Kidney glomerular epithelial cell (primary cell): ENCODE results near the gene DHRS3.

Source experiments
- DNase-seq: peaks from one replicate; lab custom pipeline; 2025; lab: John Stamatoyannopoulos, UW

DHRS3 gene

DNA sequence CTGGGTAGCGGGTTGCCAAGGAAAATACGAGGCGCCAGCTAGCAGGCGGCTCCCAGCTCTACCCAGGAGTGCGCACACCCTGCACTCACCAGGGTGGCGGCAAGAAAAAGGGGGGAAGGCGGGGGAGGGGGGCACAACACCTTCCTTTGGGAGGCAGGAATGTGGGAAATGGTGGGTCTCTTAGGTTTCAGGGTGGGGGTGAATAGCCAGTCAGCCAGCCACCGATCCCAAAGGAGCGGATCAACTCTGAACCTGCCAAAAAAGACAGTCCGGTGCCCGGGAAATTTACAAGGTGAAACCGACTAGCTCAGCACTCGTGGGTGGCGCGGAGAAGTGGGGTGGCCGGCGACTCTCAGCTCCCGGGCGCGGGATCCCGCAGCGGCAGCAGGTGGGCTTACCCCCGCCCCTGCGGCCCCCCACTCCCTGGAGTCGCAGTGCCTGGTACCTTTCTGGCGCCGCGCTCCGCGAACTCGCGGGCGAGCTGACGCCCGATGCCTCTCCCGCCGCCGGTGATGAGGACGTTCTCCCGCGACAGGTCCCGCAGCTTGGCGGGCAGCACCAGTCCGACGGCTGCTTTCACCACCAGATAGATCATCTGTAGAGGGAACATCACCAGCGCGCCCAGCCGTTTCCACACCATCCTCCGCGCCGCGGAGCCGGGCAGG, 1.2 kb downstream of the DHRS3 start:
- peak; percentile 14 for DNase-seq

DNA sequence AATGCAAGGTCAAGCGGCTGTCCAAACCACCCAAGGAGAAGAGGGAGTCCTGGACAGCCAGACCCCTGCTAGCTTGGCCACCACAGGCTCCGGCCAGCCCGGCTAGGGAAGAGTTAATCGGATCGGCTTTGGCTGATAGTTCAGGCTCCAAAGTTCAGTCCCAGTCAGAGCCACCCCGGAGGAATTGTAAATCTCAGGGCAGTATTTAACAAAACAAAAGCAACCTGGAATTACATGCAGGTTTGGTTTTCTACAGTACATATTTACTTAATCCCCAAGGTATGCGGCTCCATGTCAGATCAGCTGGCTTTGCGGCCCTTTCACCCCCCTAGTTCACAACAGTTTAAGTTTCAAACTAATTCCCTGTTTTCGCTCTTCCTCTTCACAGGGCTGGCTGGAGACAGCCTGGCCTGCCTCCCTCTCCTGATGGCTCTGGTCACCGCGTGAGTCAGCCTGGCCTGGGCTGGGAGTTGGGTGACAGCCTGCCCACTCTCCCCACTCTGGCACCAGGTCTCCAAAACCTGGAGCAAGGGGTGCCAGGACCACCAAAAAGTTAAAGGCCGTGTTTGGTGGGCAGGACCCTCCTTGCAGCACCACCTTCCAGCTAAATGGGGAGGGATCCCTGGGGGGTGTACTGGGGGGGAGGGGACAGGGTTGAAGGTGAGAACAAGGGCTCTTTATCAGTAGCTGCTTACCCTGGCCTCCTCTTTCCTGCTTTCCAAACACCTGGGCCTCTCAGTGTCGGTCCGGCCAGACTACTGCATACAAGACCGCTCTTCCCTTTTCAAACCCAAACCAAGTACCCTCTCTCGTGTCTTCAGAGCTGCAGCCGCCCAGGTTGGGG, 1.9 kb downstream of the DHRS3 start:
- DNase-seq = peak; percentile 41

DNA sequence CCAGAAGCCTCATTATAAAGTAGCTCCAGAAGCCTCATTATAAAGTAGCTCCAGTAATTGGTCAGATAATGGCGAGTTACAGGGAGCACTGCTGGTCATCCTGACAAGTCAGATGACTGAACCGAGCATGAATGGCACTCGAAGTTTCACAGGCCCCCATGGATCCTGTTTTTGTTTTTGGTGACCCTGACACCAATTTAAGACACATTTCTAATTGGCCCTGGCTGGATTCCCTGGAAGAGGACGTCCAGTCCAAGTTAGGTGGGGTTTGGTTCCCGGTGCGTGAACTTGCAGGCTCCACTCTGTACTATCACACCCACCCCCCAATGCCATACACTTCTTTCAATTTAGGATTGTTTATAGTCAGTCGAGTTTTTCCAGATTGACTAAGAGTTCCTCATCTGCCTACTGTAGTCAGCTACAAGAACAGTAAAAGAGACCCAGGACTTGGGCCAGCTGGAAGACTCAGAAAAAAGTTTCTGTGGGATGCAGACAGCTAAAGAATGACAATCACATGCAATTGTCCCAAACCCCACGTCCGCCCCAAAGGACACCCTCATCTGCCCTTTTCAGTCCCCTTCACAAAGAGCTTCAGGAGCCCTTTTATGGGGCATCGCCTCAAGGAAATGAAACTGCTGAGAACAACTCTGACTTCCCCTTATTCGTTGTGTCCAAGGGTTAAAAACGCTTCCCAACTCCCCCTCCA, 2.7 kb downstream of the DHRS3 start:
- DNase-seq = no peak

DNA sequence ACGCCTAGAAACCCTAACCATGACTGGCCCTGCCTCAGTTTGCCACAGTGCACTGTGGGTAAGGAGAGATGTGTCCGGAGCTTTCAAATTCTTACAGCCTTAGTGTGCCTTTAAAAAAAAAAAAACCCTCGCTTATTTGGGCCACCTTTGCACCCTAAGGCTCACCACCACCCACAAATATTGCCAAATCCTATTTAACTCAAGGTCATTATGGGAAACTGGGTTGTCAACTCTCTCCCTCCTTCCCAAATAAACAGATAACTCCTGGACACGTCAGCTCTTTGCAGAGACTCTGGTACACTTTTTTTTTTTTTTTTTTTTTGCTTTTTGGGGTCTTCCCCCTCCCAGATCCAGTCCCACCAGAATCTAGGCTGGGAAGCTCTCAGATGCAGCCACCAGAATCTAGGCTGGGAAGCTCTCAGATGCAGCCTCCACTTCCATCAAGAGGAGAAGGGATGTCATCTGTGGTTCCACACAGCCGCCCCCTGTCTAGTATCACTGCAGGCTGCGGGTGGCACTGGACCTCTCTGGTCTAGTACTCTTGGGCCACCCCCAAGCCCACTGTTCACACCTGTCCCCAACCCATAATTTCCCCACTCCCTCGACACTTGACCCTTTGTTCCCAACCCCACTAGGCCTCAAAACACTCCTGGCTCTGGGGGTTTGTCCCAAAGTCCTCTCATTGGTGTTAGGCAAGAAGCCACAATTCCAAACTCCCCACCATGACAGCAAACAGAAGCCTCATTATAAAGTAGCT, 3.4 kb downstream of the DHRS3 start:
- no peak for DNase-seq

DNA sequence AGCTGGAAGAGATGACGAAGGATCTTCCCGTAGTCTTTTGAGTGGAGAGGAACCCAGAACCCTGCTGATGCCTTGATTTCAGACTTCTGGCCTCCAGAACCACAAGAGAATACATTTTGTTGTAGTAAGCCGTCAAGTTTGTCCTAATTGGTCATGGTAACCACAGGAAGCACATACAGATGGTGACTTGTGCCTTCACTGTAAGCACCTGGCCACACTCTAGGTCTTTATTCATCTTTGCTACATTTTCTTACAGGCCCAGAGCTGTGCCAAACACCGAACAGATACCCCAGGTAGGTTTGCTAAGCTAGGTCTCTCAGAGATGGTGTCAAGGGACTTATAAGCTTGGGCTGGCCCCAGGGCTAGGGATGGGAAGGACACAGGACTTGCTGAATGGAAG, 4.8 kb downstream of the DHRS3 start:
- DNase-seq = no peak

DNA sequence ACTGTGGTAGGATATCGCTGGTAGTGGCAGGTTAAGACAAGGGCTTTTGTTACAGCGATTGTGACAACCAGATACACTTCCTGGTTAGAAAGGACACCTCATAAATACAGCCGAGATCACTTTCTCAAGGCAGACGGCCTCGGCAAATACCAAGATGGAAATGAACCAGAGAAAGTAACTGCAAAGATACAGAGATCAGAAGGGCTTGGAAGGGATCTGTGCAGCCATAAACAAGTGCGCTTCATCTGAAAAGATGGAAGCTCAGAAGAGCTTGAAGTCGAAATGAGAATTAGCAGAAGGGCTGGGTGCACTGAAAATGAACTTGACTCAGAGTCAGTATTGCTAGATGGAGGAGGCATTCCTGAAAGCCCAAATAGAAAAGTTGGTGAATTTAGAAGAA, 7.1 kb downstream of the DHRS3 start:
- DNase-seq = no peak

DNA sequence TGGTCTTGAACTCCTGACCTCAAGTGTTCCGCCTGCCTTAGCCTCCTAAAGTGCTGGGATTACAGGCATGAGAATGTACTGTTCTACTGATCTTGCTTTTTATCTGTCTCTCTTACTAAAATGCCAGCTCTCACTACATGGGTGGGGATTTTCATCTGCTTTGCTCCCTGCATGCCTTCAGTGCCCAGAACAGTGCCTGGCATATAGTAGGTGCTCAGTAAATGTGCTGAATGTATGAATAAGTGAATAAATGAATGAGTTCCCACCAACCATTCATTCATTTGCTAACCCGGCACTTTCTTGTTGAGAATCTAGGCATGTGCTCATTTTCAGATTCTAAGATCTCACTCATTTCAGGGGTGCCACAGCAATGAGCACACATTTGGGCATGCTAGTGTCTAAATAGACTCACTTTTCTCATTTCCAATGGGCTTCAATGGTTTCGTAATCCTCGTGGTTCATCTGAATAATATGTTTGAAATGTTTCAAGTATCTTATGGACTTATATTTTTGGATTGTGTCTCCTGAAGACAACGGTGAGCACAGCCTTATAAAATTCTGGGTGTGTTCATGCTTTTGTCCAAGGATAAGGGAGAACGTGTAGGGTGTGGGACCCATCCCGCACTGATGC, 7.6 kb downstream of the DHRS3 start:
- DNase-seq = no peak

DNA sequence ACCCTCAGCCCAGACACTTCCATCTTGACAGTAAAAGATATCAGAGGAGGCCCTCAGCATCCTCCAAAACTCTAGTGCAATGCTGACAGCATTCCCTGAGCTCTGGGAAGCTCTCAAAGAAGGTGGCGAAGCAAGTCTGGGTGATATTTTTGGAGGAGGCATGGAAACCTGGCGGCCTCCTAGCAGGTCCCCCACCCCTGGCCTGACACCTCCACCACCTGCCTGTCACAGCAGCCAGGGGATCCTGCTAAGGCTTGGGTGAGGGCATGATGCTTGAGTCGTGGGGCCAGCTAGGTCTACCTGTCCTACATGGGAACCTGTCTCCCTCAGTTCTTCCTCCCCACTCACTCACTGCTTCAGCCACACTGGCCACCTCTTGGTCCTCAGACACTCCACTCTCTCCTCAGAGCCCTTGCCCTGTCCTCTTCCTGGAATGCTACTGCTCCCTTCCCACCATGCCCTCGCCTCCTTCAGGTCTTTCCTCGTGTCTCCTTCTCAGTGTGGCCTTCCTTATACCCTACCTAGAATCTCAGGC, 8.5 kb downstream of the DHRS3 start:
- DNase-seq = no peak

DNA sequence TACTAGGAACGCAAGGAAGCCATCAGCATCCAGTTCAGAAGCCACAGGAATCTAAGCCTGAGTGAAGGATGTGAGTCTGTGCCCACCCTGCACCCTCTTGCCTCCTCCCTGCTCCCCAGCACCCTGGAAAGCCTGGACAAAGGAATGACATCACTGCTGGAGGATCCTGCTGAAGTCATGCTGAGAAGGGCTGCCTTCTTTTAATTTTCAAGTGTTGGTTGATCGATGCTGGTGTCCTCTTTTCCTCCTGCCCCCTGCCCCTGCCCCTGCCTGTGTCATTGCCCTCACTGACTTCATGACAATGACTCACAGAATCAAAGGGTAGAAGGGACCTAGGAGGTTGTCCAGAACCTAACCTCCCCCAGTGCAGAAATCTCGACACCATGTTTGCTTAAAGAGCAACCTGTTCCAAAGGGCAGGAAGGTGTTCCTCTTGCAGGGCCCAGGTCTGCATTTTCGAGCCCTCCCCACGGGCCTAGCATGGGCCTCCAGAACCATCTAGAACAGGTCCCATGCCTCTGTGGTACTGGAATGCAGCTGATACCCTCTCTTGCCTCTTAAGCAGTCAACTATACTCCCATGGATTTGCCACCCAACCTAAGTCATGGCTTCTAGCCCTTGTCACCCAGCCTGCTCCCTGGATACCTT, 9.6 kb downstream of the DHRS3 start:
- DNase-seq = no peak

DNA sequence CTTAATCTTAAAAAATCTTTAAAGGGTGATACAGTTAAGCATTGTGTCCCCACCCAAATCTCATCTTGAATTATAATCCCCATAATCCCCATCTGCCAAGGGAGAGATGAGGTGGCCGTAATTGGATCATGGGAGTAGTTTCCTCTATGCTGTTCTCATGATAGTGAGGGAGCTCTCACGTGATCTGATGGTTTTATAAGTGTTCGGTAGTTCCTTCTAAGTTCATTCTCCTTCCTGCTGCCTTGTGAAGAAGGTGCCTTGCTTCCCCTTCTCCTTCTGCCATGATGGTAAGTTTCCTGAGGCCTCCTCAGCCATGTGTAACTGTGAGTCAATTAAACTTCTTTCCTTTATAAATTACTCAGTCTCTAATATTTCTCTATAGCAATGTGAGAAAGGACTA, 10.7 kb downstream of the DHRS3 start:
- DNase-seq = no peak

DNA sequence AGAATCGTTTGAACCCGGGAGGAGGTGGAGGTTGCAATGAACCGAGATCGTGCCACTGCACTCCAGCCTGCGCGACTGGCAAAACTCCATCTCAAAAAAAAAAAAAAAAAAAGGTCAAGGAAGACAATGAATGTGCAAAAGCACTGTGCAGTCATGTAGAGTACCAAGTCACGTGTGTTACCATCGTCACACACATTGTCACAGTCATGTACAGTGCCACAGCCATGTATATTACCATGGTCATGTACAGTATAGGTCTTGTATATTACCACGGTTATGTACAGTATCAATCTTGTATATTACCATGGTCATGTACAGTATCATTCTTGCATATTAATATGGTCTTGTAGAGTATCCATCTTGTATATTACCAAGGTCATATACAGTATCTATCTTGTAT, 13.0 kb downstream of the DHRS3 start:
- DNase-seq = no peak

DNA sequence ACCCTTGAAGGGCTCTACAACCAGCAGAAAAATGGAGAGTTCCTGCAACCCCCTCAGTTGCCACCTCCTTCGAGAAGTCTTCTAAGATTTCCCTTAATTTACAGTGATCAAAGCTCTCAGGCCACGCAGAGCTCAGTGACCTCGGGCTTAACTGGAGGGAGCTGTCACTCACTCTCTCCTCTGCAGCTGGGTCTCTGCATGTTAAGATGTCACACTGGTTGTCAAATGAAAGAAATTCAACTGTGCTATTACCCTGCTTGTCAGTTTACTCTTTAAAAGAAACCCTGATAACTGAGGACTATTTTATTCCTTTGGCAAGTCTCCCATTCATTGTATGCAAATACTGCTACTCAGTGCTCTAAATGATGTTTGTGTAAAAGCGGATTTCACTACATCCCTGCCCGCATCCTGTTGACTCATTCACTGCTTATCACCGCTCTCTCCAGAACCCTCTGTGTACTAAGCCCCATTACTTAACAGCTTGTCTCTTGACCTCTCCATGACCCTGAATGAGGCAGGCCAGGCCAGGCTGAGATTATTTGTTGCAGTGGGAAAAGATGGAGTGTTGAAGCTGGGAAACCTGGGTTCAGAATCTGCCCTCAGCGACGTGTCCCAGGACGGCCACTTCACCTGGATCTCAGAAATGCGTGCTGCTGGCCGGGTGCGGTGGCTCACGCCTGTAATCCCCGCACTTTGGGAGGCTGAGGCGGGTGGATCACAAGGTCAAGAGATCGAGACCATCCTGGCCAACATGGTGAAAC, 13.7 kb downstream of the DHRS3 start:
- DNase-seq = peak; percentile 93

DNA sequence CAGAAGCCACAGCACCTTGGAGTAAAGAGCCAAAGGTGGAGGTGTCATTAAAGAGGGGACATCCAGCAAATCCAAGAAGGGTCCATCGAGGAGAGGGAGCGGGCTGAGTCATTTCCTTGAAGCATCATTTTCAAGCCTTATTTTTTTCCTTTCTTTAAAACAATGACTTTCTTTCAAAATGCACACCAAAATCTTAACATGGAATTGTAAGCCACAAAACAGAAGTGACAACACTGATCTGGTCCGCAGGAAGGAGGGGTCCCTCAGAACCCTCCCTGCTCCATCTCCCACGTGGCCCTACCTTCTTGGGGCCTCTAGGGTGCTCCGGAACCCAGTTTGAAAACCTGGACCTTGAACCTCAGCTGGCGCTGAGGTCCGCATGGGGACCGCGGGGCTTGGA, 14.8 kb downstream of the DHRS3 start:
- DNase-seq = no peak

DNA sequence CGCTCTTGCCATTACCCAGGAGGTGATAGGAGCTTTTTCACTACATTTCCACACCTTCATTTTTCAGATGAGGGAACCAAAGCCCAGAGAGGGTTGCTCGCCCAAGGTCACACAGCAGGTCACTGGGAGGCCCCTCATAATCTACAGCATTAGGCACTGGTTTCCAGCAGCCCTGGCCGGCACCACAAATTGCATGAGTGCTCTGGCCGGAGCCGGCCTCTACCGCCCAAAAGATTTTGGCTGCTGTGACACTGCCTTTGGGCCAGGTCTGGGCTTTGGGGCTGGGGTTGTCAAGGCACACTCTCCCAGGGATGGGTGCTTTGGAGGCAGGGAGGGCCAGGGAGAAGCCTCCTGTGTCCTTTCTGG, 15.4 kb downstream of the DHRS3 start:
- no peak for DNase-seq

DNA sequence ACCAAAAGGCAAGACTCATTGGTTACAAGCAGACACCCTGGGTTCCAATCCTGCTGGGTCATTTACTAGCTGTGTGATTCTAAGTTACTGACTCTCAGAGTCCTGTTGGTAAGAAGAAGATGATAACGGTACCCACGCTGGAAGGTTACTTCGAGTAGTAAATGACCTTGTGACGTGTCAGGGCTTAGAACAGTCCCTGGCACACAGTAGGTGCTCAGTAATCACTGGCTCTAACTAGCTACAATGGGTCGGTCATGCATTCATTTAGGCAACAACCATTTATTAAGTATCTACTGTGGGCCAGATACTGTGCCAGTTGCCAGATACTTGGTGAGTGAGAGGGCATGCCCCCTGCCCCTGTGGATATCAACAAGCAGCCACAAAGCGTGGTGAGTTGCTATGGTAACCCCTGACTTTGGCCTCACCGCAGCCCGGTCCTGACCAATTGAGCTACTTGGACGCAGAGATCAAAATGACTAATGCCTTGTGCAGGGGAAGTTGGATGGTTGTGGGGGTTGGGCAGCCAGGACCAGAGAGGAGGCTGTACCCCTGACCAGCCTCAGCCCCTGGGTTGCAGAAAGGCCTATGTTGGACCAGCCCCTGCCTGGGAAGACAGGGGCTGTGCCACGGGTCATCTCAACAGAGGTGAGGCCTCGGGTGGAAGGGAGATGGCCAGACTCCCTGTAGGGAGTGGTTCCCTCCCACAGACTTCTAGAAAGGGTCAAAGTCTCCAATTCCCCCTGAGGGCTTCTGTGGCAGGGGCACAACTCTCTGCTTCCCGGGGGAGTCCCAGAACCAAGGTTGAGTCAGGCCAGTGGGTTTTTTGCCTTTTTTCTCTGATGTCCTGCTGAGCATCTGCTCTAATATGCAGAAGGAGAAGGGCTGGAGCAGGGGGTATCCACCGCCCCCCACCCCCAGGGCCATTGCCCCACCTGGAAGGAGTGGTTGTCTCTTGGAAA, 16.0 kb downstream of the DHRS3 start:
- DNase-seq = peak; percentile 55

DNA sequence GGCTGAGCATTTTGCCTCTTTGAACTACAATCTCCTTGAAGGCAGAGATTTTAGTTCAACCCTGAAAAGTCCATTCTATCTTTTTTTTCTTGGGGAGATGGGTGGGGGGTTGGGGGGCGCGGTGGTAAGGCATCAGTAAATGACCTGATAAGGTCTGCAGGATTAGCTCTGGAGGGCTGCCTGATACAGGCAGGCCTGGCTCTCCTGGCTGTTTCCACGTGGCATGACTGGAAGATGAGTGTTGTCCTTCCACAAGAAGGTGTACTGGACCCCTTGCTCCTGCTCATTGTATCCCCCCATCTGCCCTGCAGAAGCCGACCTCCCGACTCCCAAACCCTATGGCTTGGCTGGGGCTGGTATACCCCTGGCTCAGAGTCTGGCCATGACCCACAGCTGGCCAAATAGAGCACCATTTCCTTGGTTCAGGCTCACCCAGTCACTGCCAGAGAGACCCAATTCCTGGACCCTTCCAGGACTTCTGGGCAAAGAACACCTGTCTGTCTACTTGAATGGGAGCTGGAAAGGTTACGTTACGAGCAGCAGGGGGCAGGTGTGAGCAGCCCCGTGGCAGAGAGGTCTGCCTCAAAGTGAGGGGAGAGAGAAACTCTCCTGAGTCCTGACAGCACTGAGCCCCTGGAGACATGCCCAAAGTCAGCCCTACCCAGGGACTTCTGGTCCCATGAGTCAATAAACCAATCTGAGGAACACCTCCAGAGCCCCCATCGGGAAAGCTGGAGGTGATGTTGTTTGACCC, 17.0 kb downstream of the DHRS3 start:
- DNase-seq = peak; percentile 31

DNA sequence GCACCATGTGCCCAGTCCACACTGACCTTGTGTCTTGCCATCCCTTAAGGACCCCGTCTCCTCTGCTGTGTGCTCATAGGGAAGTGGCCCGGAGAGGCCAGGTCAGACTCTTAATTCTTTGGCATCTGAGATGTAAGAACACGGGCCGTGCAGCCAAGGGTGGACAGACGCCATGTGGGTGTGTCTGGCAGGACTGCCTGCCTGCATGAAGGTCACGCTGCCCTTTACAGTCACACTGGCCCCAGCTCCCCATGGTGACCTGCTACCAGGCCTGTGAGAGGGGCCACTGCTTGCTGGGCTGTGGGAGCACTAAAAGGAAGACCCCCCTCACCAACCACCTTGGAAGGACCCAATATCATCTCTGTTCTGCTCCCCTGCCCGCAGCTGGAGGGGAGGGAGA, 17.7 kb downstream of the DHRS3 start:
- DNase-seq = no peak

DNA sequence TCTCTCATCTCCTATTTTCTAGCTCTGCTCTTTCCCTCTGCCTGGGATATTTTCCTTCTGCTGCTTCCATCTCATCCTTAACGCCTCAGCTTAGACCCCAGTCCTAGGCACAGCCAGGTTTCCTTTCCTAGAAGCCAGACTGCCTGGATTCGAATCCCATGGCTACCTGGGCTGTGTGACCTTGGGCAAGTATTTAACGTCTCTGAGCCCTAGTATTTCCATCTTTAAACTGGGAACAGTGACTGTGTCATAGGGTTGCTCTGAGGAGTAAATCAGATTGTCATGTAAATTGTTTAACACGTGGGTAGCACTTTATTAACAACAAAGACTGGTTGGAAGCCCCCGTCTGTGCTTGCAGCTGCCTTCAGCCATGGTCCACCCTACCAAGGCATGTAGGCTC, 18.4 kb downstream of the DHRS3 start:
- no peak for DNase-seq
